Gastrocnemius medialis (tissue), 4 donors: ENCODE results near the gene USH1C. TPM values are rescaled to one million over a fixed set of nuclear protein-coding genes. Genes with fewer than 3 reads are reported as not detected.

ENCODE experiments used
- ATAC-seq, 2 donors: fragments of 150-250 bp; one replicate each; pipeline ENCODE4 v1.9.1; 2016
- DNase-seq, 2 donors: peaks; one replicate each; pipeline ENCODE4 v3.0.0-alpha.2; 2019
- H3K27ac ChIP-seq, 4 donors: fragments of 200-600 bp; sonication (generic); 1 replicate in 1 of 4; 2 replicates in 3 of 4; pipeline ENCODE4 v1.5.1; 2016 to 2018; ENCODE audit warnings: mild to moderate bottlenecking in 2 of 4, moderate library complexity in 1 of 4
- H3K27me3 ChIP-seq, 3 donors: fragments of 200-600 bp; sonication (generic) in 2 of 3; 1 replicate in 1 of 3; 2 replicates in 2 of 3; pipeline versions ENCODE4 v1.5.1 to v1.6.0; 2016 to 2019; ENCODE audit warnings: mild to moderate bottlenecking in 1 of 3, moderate library complexity in 1 of 3
- H3K36me3 ChIP-seq, 2 donors: fragments of 200-600 bp; sonication (generic) in 1 of 2; one replicate each; pipeline ENCODE4 v1.5.1; 2017 to 2018
- H3K4me1 ChIP-seq, 2 donors: fragments of 200-600 bp; sonication (generic) in 1 of 2; one replicate each; pipeline ENCODE4 v1.5.1; 2016 to 2017; ENCODE audit warnings: mild to moderate bottlenecking in 2 of 2
- H3K4me3 ChIP-seq, 4 donors: fragments of 200-600 bp; sonication (generic) in 3 of 4; 1 replicate in 1 of 4; 2 replicates in 3 of 4; pipeline ENCODE4 v1.5.1; 2016 to 2019; ENCODE audit warnings: mild to moderate bottlenecking in 2 of 4
- H3K9me3 ChIP-seq, 3 donors: fragments of 200-600 bp; sonication (generic) in 2 of 3; 1 replicate in 1 of 3; 2 replicates in 2 of 3; pipeline ENCODE4 v1.5.1; 2016 to 2019
- POLR2A ChIP-seq, 2 donors: fragments of 450-650 bp; IDR thresholded peaks; one replicate each; pipeline ENCODE4 v1.6.1; 2017; ENCODE audit warnings: antibody characterized with exemption in 2 of 2, mild to moderate bottlenecking in 2 of 2, moderate library complexity in 2 of 2
- in situ Hi-C, 4 donors: fragments of 200-750 bp; cut with MboI; loops; one replicate each; pipeline versions ENCODE4 v1.15.0 to v1.8.0; 2017; ENCODE audit warnings: low sequenced_read_pairs in 4 of 4
- intact Hi-C: fragments of 100-400 bp; cut with DNase I; formaldehyde crosslinking; loops from one replicate; pipeline ENCODE4 v1.15.1; 2023; ENCODE audit warnings: low total_unique reads
- total RNA-seq, 4 donors: library from RNA; depleted of rRNA; stranded (reverse); fragments of >200 nt; gene quantifications; one replicate each; pipeline versions ENCODE4 v1.1.0 to v1.2.3, GENCODE V29; 2016
- TF ChIP-seq, protein P1 (sequence below), 5 experiments: fragments of 450-650 bp in 3 of 5; fragments of 200-600 bp in 2 of 5; sonication (generic) in 2 of 5; IDR thresholded peaks in 4 of 5; conservative IDR thresholded peaks in 1 of 5; 1 replicate in 4 of 5; 2 replicates in 1 of 5; pipeline ENCODE4 v1.5.1; 2016 to 2019; ENCODE audit warnings: antibody characterized with exemption in 5 of 5, mild to moderate bottlenecking in 3 of 5, moderate library complexity in 3 of 5

Gene USH1C
- total RNA-seq, 4 donors from 2014 or later = 0.78 TPM; not detected in 3

DNA sequence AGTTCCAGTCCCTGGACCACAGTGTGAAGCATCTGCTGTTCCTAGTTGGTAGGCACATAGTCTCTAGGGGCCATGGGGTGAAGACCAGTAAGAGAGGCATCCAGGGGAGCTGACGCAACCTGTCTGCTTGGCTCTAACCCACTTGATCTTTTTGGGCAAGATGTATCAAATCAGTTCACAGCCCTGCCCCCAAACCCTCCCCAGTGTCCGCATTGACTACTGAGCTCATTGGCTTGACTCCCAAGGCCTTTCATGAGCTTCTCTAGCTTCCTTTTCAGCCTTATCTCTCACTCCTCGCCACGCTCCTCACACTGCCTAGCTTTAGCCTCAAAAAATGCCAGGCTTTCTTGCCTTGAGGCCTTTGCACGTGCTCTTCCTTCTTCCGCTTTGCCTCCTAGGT lies 37.9 kb downstream of the USH1C start:
- DNase-seq (no peak), ATAC-seq (no peak)
- Histone ChIP-seq H3K27ac (no peak overlapping the region), H3K4me3 (no peak overlapping the region), H3K27me3 (no peaks in the 10 kb centered on the region), H3K9me3 (no peaks in the 10 kb centered on the region), H3K4me1 (peaks cover 20 to 24% of the 10 kb centered on the region in 2 donors), H3K36me3 (no peaks in the 10 kb centered on the region)
- TF ChIP-seq, protein P1, sequence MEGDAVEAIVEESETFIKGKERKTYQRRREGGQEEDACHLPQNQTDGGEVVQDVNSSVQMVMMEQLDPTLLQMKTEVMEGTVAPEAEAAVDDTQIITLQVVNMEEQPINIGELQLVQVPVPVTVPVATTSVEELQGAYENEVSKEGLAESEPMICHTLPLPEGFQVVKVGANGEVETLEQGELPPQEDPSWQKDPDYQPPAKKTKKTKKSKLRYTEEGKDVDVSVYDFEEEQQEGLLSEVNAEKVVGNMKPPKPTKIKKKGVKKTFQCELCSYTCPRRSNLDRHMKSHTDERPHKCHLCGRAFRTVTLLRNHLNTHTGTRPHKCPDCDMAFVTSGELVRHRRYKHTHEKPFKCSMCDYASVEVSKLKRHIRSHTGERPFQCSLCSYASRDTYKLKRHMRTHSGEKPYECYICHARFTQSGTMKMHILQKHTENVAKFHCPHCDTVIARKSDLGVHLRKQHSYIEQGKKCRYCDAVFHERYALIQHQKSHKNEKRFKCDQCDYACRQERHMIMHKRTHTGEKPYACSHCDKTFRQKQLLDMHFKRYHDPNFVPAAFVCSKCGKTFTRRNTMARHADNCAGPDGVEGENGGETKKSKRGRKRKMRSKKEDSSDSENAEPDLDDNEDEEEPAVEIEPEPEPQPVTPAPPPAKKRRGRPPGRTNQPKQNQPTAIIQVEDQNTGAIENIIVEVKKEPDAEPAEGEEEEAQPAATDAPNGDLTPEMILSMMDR (IDR thresholded peaks at IDR 0.05 in 4 of 5, conservative IDR thresholded peaks at IDR 0.05 in 1 of 5) = no peak
- TF ChIP-seq POLR2A (IDR thresholded peaks at IDR 0.05) = no peak
- intact Hi-C loops = no loop called here
- in situ Hi-C loops = loop anchor here in 2 of 4 donors (5.0 to 25.0 kb wide), 2 partner anchors 124 to 269 kb away; no protein-coding TSS in a partner anchor

DNA sequence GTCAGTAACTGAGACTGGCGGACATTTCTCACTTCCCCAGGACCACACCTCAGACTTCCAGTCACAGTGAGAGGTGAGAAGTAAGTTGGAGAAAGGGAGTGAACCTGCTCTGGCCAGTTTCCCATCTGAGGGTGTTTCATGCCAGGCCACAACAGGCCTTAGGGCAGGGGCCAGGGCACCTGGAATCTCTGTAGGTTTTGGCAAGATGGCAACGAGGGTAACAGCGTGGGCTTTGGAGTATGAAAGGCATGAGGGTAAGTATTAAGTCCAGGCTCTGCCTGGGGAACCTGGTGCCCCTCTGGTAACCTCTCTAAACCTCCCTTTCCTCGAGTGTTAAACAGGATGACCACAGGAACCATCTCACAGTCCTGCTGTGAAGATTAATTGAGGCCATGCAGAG lies 39.1 kb downstream of the USH1C start:
- peak in 1 of 2 donors; percentile 12 for ATAC-seq
- in situ Hi-C loops = loop anchor here in 2 of 4 donors (5.0 to 25.0 kb wide), 2 partner anchors 123 to 268 kb away; no protein-coding TSS in a partner anchor
- Histone ChIP-seq H3K36me3 (no peaks in the 10 kb centered on the region), H3K27me3 (no peaks in the 10 kb centered on the region), H3K27ac (peak overlapping the region; percentile 12 to 39 (median 32)), H3K9me3 (no peaks in the 10 kb centered on the region), H3K4me3 (no peak overlapping the region), H3K4me1 (peaks cover 20 to 24% of the 10 kb centered on the region in 2 donors)
- DNase-seq = no peak
- TF ChIP-seq, protein P1 (IDR thresholded peaks at IDR 0.05 in 4 of 5, conservative IDR thresholded peaks at IDR 0.05 in 1 of 5) = no peak
- no peak for TF ChIP-seq POLR2A (IDR thresholded peaks at IDR 0.05)
- intact Hi-C loops = no loop called here

DNA sequence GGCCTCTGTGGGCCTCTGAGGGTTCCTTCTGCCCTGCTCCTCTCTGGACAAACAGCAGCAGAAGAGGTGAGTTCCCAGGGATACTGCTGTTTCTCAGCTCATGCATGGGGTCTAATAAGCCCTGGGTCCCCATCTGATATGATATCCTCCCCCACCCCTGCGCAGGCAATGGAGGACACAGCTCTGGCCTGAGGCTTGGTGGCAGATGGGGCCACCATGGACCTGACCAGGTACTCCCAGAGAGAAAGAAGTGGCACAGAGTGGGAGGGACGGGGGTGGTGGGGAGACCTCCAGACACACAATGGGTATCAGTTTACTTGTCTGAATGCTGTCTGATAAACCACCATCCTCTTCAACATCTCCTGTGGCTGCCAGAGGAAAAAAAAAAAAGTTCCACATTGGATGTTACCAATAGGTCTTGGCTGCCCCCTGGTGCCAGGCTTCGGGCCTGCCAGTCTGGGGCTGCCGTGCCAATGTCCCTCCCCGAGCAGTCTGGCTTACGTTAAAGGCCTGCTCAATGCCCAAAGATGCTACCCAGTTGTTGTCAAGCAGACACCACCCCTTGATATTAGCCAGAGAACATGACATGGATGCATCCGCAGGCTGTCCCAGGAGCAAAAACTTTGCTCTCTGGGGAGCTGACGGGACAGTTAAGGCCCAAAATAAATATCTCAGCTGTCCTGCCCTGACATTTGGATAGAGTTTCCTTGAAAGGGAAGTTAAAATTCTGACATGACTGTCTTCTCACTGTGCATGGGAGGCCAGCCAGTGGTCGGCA lies 39.7 kb downstream of the USH1C start:
- H3K36me3 ChIP-seq = no peaks in the 10 kb centered on the region
- ATAC-seq (peak; percentile 67 to 90), DNase-seq (peak; percentile 59 to 82)
- TF ChIP-seq, protein P1 (IDR thresholded peaks at IDR 0.05 in 4 of 5, conservative IDR thresholded peaks at IDR 0.05 in 1 of 5) = peak; percentile 88 to 98 (median 90)
- no peak for TF ChIP-seq POLR2A (IDR thresholded peaks at IDR 0.05)
- in situ Hi-C loops (loop anchor here (5.0 to 25.0 kb wide), 2 partner anchors 122 to 267 kb away; no protein-coding TSS in a partner anchor), intact Hi-C loops (loop anchor here (1.0 kb wide), 2 partner anchors 120 to 150 kb away; no protein-coding TSS in a partner anchor)
- H3K4me3 ChIP-seq = no peak overlapping the region
- H3K27me3 ChIP-seq = no peaks in the 10 kb centered on the region
- H3K4me1 ChIP-seq = peaks cover 20 to 24% of the 10 kb centered on the region in 2 donors
- peak overlapping the region; percentile 12 to 39 (median 32) for H3K27ac ChIP-seq
- no peaks in the 10 kb centered on the region for H3K9me3 ChIP-seq

DNA sequence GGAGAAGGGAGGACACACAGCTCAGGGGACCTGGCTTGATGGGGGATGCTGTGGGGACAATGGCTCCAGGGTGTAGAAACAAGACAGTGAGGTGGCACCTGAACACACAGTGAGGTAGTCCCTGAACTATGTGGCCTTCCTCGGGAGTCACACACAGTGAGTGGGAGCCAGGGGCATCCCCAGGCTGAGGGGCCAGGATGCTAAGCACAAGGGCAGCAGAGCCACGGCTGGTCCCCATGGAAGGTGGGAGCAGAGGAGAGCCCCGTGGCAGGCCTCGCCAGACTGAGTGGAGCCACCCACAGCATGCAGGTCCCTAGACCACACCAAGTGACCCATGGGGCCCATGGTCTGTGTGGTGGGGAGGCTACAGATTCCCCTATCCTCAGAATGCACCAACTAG lies 41.6 kb downstream of the USH1C start:
- H3K9me3 ChIP-seq = no peaks in the 10 kb centered on the region
- no peaks in the 10 kb centered on the region for H3K27me3 ChIP-seq
- H3K4me1 ChIP-seq = peaks cover 8 to 12% of the 10 kb centered on the region in 2 donors
- no peaks in the 10 kb centered on the region for H3K36me3 ChIP-seq
- in situ Hi-C loops = loop anchor here (5.0 to 25.0 kb wide), 2 partner anchors 120 to 265 kb away; no protein-coding TSS in a partner anchor
- TF ChIP-seq, protein P1 (IDR thresholded peaks at IDR 0.05 in 4 of 5, conservative IDR thresholded peaks at IDR 0.05 in 1 of 5) = no peak
- no peak for TF ChIP-seq POLR2A (IDR thresholded peaks at IDR 0.05)
- DNase-seq = no peak
- H3K27ac ChIP-seq = no peak overlapping the region
- H3K4me3 ChIP-seq = no peak overlapping the region
- ATAC-seq = no peak
- intact Hi-C loops = no loop called here
